Neuronal stem cell (in vitro differentiated cells): ENCODE data around the gene CEP112.

Experiments
- DNase-seq: peaks from one replicate; pipeline ENCODE4 v3.0.0-alpha.2; 2013; ENCODE audit warnings: low spot score
- H2AFZ ChIP-seq: one replicate; pipeline ENCODE4 v1.6.1; 2013; ENCODE audit warnings: mild to moderate bottlenecking, low read length, inconsistent platforms
- H2AK5ac ChIP-seq: 2 replicates; pipeline ENCODE4 v1.6.1; 2013; ENCODE audit warnings: low read depth, mild to moderate bottlenecking, inconsistent platforms, low read length, moderate library complexity, mixed read lengths
- H2BK120ac ChIP-seq: 2 replicates; pipeline ENCODE4 v1.6.1; 2013; ENCODE audit warnings: low read depth, mild to moderate bottlenecking, inconsistent platforms, low read length, moderate library complexity, mixed read lengths
- H2BK12ac ChIP-seq: one replicate; pipeline ENCODE4 v1.6.1; 2013; ENCODE audit warnings: low read length, inconsistent platforms
- H2BK15ac ChIP-seq: 2 replicates; pipeline ENCODE4 v1.6.1; 2013; ENCODE audit warnings: mild to moderate bottlenecking, low read length, inconsistent platforms, mixed read lengths
- H2BK5ac ChIP-seq: one replicate; pipeline ENCODE4 v1.6.1; 2013; ENCODE audit warnings: inconsistent platforms, mild to moderate bottlenecking, low read length, moderate library complexity
- H3K14ac ChIP-seq: one replicate; pipeline ENCODE4 v1.6.1; 2013; ENCODE audit warnings: low read length, inconsistent platforms
- H3K18ac ChIP-seq: 2 replicates; pipeline ENCODE4 v1.6.1; 2013; ENCODE audit warnings: low read length, inconsistent platforms
- H3K23ac ChIP-seq: 2 replicates; pipeline ENCODE4 v1.6.1; 2013; ENCODE audit warnings: low read depth, mild to moderate bottlenecking, mixed read lengths, low read length, inconsistent platforms; ENCODE audit not compliant: poor library complexity
- H3K27ac ChIP-seq: replicated peaks from 3 replicates; pipeline ENCODE4 v1.5.1; 2013; ENCODE audit warnings: low read length, inconsistent platforms
- H3K27me3 ChIP-seq, 3 experiments: 2 replicates each; pipeline ENCODE4 v1.6.1; 2013; ENCODE audit warnings: low read length in 3 of 3, mild to moderate bottlenecking in 2 of 3, inconsistent platforms in 1 of 3, low read depth in 1 of 3, mixed read lengths in 1 of 3, moderate library complexity in 1 of 3; ENCODE audit not compliant: control insufficient read depth in 3 of 3, insufficient read depth in 3 of 3
- H3K36me3 ChIP-seq, 2 donors: replicated peaks in 1 of 2; 2 replicates each; pipeline ENCODE4 v1.6.1; 2013; ENCODE audit warnings: low read length in 2 of 2; ENCODE audit not compliant: control insufficient read depth in 2 of 2, insufficient read depth in 2 of 2
- H3K4ac ChIP-seq: 2 replicates; pipeline ENCODE4 v1.6.1; 2013; ENCODE audit warnings: inconsistent platforms, mild to moderate bottlenecking, low read length, moderate library complexity
- H3K4me1 ChIP-seq, 2 donors: 1 replicate in 1 of 2; 2 replicates in 1 of 2; pipeline ENCODE4 v1.6.1; 2013; ENCODE audit warnings: low read length in 2 of 2, low read depth in 1 of 2; ENCODE audit not compliant: control insufficient read depth in 2 of 2, insufficient read depth in 1 of 2
- H3K4me2 ChIP-seq: one replicate; pipeline ENCODE4 v1.6.1; 2013; ENCODE audit warnings: mild to moderate bottlenecking, low read length, inconsistent platforms; ENCODE audit not compliant: insufficient read depth, poor library complexity, severe bottlenecking
- H3K4me3 ChIP-seq, 2 donors: 2 replicates each; pipeline ENCODE4 v1.5.1; 2013; ENCODE audit warnings: low read length in 2 of 2, mild to moderate bottlenecking in 2 of 2, inconsistent platforms in 1 of 2, moderate library complexity in 1 of 2
- H3K79me1 ChIP-seq: one replicate; pipeline ENCODE4 v1.6.1; 2013; ENCODE audit warnings: low read depth, mild to moderate bottlenecking, inconsistent platforms, low read length, moderate library complexity
- H3K9ac ChIP-seq: one replicate; pipeline ENCODE4 v1.6.1; 2013; ENCODE audit warnings: mild to moderate bottlenecking, low read depth, low read length, inconsistent platforms; ENCODE audit not compliant: poor library complexity
- H3K9me3 ChIP-seq, 2 donors: replicated peaks in 1 of 2; 2 replicates each; pipeline versions ENCODE3 to v1.6.1; 2013; ENCODE audit warnings: low read length in 2 of 2, mild to moderate bottlenecking in 2 of 2, inconsistent platforms in 1 of 2, low read depth in 1 of 2, mixed read lengths in 1 of 2, moderate library complexity in 1 of 2; ENCODE audit not compliant: control insufficient read depth in 2 of 2, insufficient read depth in 1 of 2
- H4K8ac ChIP-seq: one replicate; pipeline ENCODE4 v1.6.1; 2013; ENCODE audit warnings: low read depth, mild to moderate bottlenecking, inconsistent platforms, low read length, moderate library complexity
- H4K91ac ChIP-seq: one replicate; pipeline ENCODE4 v1.6.1; 2013; ENCODE audit warnings: low read length, low read depth, mild to moderate bottlenecking, inconsistent platforms; ENCODE audit not compliant: poor library complexity
- WGBS, 2 donors: extraction: QIAGEN DNeasy Blood & Tissue Kit; methylation state at CpG; one replicate each; pipeline ENCODE4 v1.1.7; 2013; ENCODE audit warnings: missing lambda C conversion rate in 2 of 2, mixed read lengths in 1 of 2; ENCODE audit not compliant: insufficient read length in 2 of 2, insufficient replicate concordance in 1 of 2; ENCODE audit errors: extremely low coverage in 2 of 2; 5-methylcytosine and 5-hydroxymethylcytosine counted together

The CEP112 gene

DNA sequence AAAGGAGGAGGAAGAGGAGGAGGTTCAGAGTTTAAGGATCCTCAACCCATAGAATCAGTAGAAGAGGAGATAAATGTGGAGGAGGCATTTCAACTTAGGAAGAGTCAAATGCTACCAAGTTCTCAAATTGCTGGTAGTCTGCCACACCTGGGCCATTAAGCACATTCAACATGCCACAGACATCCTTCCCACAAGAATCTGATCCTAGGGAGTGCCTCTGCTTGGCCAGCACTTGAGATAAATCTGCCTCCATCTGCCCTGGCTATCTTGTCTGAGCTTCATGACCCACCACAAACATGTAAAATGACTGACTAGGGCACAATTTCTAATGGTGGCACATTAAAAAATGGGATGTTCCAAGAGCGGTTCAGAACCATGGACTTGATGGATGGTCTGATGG lies 593.2 kb downstream of the CEP112 start:
- Histone ChIP-seq H4K8ac (no peak overlapping the region), H2BK5ac (no peak overlapping the region), H3K79me1 (no peaks in the 10 kb centered on the region), H3K14ac (no peak overlapping the region), H3K4me2 (no peak overlapping the region), H3K4ac (no peak overlapping the region), H2AK5ac (no peak overlapping the region), H3K18ac (no peak overlapping the region), H2BK12ac (no peak overlapping the region), H4K91ac (no peak overlapping the region), H2AFZ (no peak overlapping the region), H3K27me3 (peaks cover 0 to 8% (median 0%) of the 10 kb centered on the region in 3 experiments), H3K9ac (no peak overlapping the region), H3K23ac (no peak overlapping the region), H3K27ac (no peak overlapping the region), H3K9me3 (no peaks in the 10 kb centered on the region), H3K4me1 (peaks cover 12 to 23% of the 10 kb centered on the region in 2 donors), H2BK120ac (no peak overlapping the region), H3K36me3 (no peaks in the 10 kb centered on the region), H2BK15ac (no peak overlapping the region), H3K4me3 (no peak overlapping the region)
- WGBS, 2 donors, result no CpG with 5 or more reads among the region's 1 CpG
- DNase-seq, result no peak

DNA sequence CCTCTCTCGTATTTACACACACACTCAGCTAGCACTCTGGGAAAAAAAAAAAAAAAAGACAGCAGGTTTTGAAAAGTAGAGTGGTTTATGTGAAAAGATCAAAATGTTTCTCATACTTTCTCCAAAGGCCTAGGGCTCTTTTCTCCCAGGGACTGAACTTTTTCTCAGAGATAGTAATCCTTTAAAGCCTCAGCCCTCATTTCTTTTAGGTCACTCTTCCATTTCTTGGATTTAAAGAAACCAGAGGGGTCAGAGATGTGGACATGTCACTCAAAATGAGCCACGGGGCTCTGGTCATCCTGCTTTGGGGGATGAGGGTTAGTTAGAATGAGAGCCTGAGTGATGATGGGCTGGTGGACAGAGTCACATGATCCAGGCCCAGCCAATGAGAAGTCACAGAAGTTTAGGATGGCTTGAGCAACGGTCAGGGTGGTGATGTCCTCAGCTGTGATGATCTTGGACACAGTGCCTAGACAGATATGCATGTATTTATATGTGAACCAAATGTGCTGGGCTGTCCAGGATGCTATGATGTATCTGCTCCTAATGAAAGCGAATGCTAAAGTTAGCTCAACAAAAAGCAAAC lies 596.8 kb downstream of the CEP112 start:
- Histone ChIP-seq H2BK15ac (no peak overlapping the region), H3K79me1 (no peaks in the 10 kb centered on the region), H2AFZ (peak overlapping the region; percentile 70), H3K9me3 (peaks cover 0 to 2% of the 10 kb centered on the region in 2 donors), H4K91ac (no peak overlapping the region), H2BK12ac (no peak overlapping the region), H3K4me1 (peaks cover 11 to 15% of the 10 kb centered on the region in 2 donors), H3K27me3 (peaks cover 0 to 15% (median 0%) of the 10 kb centered on the region in 3 experiments), H3K9ac (no peak overlapping the region), H3K18ac (no peak overlapping the region), H2AK5ac (no peak overlapping the region), H3K4me3 (no peak overlapping the region), H3K36me3 (no peaks in the 10 kb centered on the region), H3K4ac (no peak overlapping the region), H3K27ac (no peak overlapping the region), H2BK120ac (no peak overlapping the region), H3K23ac (no peak overlapping the region), H2BK5ac (no peak overlapping the region), H3K4me2 (no peak overlapping the region), H3K14ac (no peak overlapping the region), H4K8ac (no peak overlapping the region)
- no peak for DNase-seq
- no CpG with 5 or more reads among the region's 4 CpGs for WGBS, 2 donors

DNA sequence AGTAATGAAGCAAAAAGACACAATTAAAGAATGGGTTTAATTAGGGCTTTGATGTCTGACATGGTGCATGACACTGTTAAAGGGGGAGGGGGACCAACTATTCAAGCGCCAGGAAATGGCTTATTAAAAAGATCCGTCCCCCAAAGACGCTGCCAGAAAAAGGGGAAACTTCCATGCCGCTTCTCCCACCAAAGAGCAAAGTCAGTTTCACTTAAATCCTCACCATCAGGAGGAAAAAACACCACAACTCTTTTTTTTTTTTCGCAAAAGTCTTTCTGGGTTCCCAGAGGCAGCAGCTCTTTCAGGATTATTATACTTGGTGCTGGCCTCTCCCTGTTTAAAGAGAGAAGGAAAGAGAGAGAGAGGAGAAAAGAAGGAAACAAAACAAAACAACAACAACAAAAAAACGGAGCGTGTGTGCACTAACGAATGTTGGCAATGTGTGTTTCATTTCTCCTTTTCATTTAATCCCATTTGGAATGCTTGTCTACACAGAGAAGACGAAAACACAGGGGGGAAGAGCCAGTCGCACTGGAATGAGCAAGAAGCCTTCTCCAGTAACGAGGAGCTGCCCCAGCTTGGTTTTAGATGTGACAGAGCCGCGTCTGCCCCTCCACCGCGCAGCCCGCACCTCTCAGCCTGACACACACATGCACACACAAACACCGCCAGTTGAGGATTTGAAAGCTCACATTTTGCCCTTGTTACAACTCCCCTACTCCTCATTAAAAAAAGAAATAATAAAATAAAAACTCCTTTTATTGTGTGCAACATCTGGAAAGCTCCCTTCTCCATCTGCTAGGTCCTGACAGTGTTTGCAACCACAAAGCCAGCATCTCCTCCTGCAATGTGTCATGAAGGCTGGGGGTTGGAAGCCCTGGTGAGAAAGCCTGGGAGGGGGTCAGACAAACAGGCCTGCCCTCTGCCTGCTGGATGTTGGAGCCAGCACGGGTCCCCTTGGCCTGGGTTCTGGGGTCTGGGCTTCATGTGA lies 597.8 kb downstream of the CEP112 start:
- H3K4me2 ChIP-seq, result no peak overlapping the region
- peak overlapping the region; percentile 72 for H3K18ac ChIP-seq
- H4K8ac ChIP-seq, result no peak overlapping the region
- no peak overlapping the region for H3K23ac ChIP-seq
- no peak overlapping the region for H3K14ac ChIP-seq
- no peak overlapping the region for H2BK12ac ChIP-seq
- H2BK15ac ChIP-seq, result no peak overlapping the region
- H2BK120ac ChIP-seq, result no peak overlapping the region
- H2BK5ac ChIP-seq, result no peak overlapping the region
- H3K36me3 ChIP-seq, result no peaks in the 10 kb centered on the region
- no peak overlapping the region for H2AK5ac ChIP-seq
- H3K9ac ChIP-seq, result no peak overlapping the region
- H3K4ac ChIP-seq, result no peak overlapping the region
- peaks cover 11 to 15% of the 10 kb centered on the region in 2 donors for H3K4me1 ChIP-seq
- no peak overlapping the region for H3K4me3 ChIP-seq
- H3K9me3 ChIP-seq, result peaks cover 0 to 2% of the 10 kb centered on the region in 2 donors
- DNase-seq, result peak; percentile 36
- H3K79me1 ChIP-seq, result no peaks in the 10 kb centered on the region
- peaks cover 0 to 15% (median 0%) of the 10 kb centered on the region in 3 experiments for H3K27me3 ChIP-seq
- no peak overlapping the region for H3K27ac ChIP-seq
- H4K91ac ChIP-seq, result no peak overlapping the region
- no CpG with 5 or more reads among the region's 18 CpGs for WGBS, 2 donors
- peak overlapping the region; percentile 70 for H2AFZ ChIP-seq
